Frontal cortex (tissue), 4 donors: ENCODE data around the gene SAXO1. TPM values are rescaled to one million over a fixed set of nuclear protein-coding genes. Genes with fewer than 3 reads are reported as not detected.
"Not testable (repeated sequence)": the region's sequence is repeated elsewhere in the genome, so short reads cannot be mapped to it uniquely, and the experiment has no call there.

ENCODE experiments used
- DNase-seq, 2 donors: peaks; one replicate each; pipeline ENCODE4 v3.0.0; 2012; ENCODE audit warnings: low spot score in 2 of 2
- FAIRE-seq: peaks from 2 replicates; lab custom pipeline; 2012; peaks lifted over from hg19 to GRCh38; lab: Jason Lieb, UNC
- total RNA-seq: library from RNA; depleted of rRNA; stranded (reverse); fragments of >200 nt; gene quantifications from one replicate; pipeline ENCODE4 v1.2.3, GENCODE V29; 2014
- donor health status: control.
- donor health status: control.
- donor health status: control.

SAXO1 gene
- not detected for total RNA-seq

DNA sequence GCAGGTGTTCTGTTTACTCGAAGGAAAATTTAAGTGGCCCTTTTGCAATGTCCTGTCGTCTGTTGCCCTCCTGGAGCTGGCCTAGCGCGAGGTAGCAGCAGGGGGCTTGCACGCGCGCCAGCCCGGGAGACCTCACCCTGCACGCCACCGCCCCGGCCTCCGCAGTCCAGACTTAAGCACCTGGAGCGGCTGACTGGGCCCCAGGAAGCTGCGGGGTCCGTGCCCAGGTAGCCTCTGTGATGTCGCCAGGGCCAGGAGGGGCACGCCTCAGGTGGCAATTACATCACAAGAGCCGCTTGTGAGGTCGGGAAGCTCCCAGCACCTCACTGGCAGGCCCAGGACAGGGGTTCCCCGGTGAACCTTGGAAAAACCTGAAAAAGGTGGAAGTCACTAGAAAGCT lies at the start of gene SAXO1:
Gene SAXO1 (minus strand): TSS at position 195 of the 400 bp plus-strand sequence. CDS start 301 bp downstream, outside the sequence.
- FAIRE-seq (no peak), DNase-seq (no peak)

- FAIRE-seq = no peak
- no peak for DNase-seq
These were observed 41.8 kb upstream of the SAXO1 start for GRCh38 chr9:19074836-19075235.

DNA sequence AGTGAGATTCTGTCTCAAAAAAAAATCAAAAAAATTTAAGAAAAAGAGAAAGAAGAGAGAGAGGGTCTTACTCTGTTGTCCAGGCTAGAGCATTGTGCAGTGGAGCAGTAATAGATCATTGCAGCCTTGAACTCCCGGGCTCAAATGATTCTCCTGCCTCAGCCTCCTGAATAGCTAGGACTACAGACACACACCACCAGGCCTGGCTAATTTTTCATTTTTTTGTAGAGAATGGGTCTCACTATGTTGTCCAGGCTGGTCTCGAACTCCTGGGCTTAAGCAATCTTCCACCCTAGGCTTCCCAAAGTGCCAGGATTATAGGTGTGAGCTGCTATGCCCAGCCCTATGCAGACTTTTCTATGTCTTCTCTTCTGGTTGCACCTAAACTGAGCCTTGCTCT lies 41.2 kb upstream of the SAXO1 start:
- no peak for DNase-seq
- FAIRE-seq = no peak

DNA sequence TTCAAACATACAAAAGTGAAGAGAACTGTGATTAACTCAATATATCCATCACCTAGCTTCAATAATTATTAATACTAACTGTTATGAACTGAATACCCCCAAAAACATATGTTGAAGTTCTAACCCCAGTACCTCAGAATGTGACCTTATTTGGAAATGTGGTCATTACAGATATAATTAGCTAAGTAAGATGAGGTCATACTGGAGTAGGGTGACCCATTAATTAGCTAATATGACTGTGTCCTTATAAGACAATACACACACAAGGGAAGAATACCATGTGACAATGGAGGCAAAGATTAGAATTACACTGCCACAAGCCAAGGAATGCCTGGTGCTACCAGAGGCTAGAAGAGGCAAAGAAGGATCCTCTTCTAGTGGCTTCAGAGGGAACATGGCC lies 24.0 kb upstream of the SAXO1 start:
- no peak for DNase-seq
- no peak for FAIRE-seq

GRCh38 chr9:19050637-19051591 lies 17.9 kb upstream of the SAXO1 start:
- no peak for FAIRE-seq
- no peak for DNase-seq

GRCh38 chr9:19049917-19050636 lies 17.1 kb upstream of the SAXO1 start:
- no peak for FAIRE-seq

GRCh38 chr9:19048966-19049916 lies 16.2 kb upstream of the SAXO1 start, which contains the start of gene RRAGA:
Gene RRAGA (plus strand): TSS chr9:19049427. CDS start chr9:19049660, 233 bp downstream.
- DNase-seq (peak; percentile 88 to 92), FAIRE-seq (no peak)

More at GRCh38 chr9:19049917-19050636, 17.1 kb upstream of the SAXO1 start:
- DNase-seq = no peak

DNA sequence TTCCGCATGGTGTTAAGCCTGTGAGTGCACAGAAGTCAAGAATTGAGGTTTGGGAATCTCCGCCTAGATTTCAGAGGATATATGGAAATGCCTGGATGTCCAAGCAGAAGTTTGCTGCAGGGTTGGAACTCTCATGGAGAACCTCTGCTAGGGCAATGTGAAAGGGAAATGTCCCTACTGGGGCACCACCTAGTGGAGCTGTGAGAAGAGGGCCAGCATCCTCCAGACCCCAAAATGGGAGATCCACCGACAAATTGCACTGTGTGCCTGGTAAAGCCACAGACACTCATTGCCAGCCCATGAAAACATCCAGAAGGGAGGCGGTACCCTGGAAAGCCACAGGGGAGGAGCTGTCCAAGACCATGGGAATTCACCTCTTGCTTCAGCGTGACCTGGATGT lies 3.6 kb upstream of the SAXO1 start:
- no peak for FAIRE-seq
- DNase-seq = no peak

GRCh38 chr9:19032406-19032805 lies 603 bp downstream of the SAXO1 start:
- DNase-seq = no peak
- no peak for FAIRE-seq

GRCh38 chr9:19030899-19031298 lies 2.1 kb downstream of the SAXO1 start:
- FAIRE-seq (no peak), DNase-seq (no peak)

GRCh38 chr9:19028835-19029451 lies 4.1 kb downstream of the SAXO1 start:
- peak; percentile 69 to 79 for DNase-seq
- peak; percentile 71 for FAIRE-seq

DNA sequence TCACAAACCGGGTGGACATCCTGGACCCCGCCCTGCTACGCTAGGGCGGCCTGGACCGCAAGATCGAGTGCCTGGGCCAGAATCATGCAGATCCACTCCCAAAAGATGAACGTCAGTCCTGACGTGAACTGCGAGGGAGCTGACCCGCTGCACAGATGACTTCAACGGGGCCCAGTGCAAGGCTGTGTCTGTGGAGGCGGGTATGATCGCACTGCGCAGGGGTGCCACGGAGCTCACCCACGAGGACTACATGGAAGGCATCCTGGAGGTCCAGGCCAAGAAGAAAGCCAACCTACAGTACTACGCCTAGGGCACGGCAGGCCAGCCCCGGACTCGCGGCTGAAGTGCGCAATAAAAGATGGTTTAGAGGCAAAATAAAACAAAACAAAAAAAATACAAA lies 5.2 kb downstream of the SAXO1 start:
- FAIRE-seq (no peak), DNase-seq (no peak)

DNA sequence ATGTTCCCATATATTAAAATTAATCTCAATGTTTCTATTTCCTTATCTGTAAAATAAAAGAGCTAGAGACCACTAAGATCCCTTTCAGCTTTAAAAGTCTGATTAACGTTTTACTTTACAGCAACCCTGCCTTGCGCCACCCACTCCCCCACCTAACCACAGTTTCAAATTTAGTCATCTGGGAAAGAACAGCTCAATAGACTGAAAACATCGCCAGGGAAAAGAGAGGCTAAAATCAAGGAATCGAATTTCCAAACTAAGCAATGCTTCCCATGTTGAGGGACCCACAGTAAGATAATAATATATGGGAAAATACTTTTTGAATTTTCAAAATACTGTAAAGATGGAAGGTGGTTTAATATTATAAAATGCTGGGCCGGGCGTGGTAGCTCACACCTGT lies 6.6 kb downstream of the SAXO1 start:
- FAIRE-seq (no peak), DNase-seq (no peak)

GRCh38 chr9:19023078-19023477 lies 9.9 kb downstream of the SAXO1 start:
- FAIRE-seq = no peak

GRCh38 chr9:19022206-19022605 lies 10.8 kb downstream of the SAXO1 start:
- FAIRE-seq (no peak), DNase-seq (no peak)

More at GRCh38 chr9:19023078-19023477, 9.9 kb downstream of the SAXO1 start:
- DNase-seq = no peak

DNA sequence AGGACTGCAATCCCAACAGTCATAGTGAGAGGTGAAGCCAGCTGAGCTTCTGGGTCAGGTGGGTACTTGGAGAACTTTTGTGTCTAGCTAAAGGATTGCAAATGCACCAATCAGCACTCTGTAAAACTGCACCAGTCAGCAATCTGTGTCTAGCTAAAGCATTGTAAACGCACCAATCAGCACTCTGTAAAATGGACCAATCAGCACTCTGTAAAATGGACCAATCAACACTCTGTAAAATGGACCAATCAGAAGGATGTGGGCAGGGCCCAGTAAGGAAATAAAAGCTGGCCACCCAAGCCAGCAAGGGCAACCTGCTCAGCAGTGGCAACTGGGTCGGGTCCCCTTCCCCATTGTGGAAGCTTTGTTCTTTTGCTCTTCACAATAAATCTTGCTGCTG lies 11.4 kb downstream of the SAXO1 start:
- not testable (repeated sequence) for DNase-seq, FAIRE-seq

- DNase-seq (no peak), FAIRE-seq (no peak)
These were observed 12.0 kb downstream of the SAXO1 start for GRCh38 chr9:19020886-19021455.

DNA sequence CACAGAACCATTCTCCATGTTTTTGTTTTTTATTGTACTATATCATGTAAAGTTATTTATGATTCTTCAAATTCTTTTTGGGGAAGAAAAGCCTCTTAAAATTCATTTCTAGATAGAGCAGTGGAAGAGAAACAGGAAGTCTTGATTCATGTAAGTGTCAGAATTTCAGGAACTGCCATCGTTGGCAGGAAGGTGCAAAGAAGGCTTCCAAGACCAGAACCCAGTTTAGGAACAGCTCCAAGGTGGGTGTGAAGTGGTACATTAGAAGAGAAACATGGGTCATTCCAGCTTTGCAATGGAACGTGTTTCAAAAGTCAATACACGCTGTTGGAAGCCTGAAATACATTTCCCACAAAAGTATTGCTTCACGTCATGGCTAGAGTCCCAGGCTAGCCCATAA lies 14.8 kb downstream of the SAXO1 start:
- no peak for DNase-seq
- FAIRE-seq = no peak

DNA sequence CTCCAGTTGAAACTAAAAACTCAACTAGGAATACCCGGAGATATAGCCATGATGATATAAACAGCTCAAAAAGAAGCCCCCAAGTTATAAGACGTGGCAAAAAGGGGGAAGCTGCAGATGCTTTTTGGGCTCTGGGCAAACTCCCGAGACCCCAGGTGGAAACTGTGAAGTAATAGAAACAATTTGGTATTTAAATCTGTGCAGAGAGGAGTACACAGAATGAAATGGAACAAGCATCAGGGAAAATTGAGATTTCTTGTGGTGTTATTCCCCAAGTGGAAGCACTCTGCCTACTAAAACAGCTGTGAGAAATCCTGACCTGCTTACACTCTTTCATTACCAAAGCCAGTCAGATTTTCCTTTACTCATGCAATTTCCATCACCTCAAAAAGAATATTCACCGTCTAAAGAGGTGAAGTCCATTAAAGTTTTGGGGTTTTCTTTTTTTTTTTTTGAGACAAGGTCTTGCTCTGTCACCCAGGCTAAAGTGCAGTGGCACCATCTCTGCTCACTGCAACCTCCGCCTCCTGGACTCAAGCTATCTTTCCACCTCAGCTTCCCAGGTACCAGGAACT lies 23.5 kb downstream of the SAXO1 start:
- no peak for FAIRE-seq

More for the DNA sequence above, 23.5 kb downstream of the SAXO1 start:
- DNase-seq = no peak
